ENCODE data around the gene MARVELD1. TPM values are rescaled to one million over a fixed set of nuclear protein-coding genes. Genes with fewer than 3 reads are reported as not detected.

MARVELD1 gene
- total RNA-seq, 1 donor from 2014 or later, result 6.5 TPM

GRCh38 chr10:97736902-97737769, 23.6 kb downstream of the MARVELD1 start, which contains the start of gene ZFYVE27:
Gene ZFYVE27 (plus strand): TSS chr10:97737128. CDS start chr10:97738478, 1,350 bp downstream.
- Mint-ChIP-seq H3K4me1 (ENCODE audit: low read depth) (peaks cover 36% of the 10 kb centered on the region), H3K27ac (peak within 1 kb of the TSS; percentile 93), H3K36me3 (ENCODE audit: low read depth) (peaks cover 42% of the 10 kb centered on the region), H3K4me3 (ENCODE audit: low read depth) (peak within 1 kb of the TSS; percentile 93), H3K27me3 (ENCODE audit: low read depth) (no peaks in the 10 kb centered on the region), H3K9me3 (peaks cover 3% of the 10 kb centered on the region)
- intact Hi-C loops (cut with micrococcal nuclease), result loop anchor here (1.0 kb wide), 1 partner anchor 50 kb away; the partner anchor contains the start of gene AVPI1
- DNase-seq (ENCODE audit: low spot score), result peak; percentile 94

GRCh38 chr10:97737770-97738265, 24.3 kb downstream of the MARVELD1 start:
- H3K27ac Mint-ChIP-seq, result peak overlapping the region; percentile 81
- peaks cover 3% of the 10 kb centered on the region for H3K9me3 Mint-ChIP-seq
- H3K27me3 Mint-ChIP-seq (ENCODE audit: low read depth), result no peaks in the 10 kb centered on the region
- intact Hi-C loops (cut with micrococcal nuclease), result loop anchor here (1.0 kb wide), 1 partner anchor 51 kb away; the partner anchor contains the start of gene AVPI1
- peaks cover 37% of the 10 kb centered on the region for H3K4me1 Mint-ChIP-seq (ENCODE audit: low read depth)
- peaks cover 45% of the 10 kb centered on the region for H3K36me3 Mint-ChIP-seq (ENCODE audit: low read depth)
- peak overlapping the region; percentile 93 for H3K4me3 Mint-ChIP-seq (ENCODE audit: low read depth)
- no peak for DNase-seq (ENCODE audit: low spot score)

DNA sequence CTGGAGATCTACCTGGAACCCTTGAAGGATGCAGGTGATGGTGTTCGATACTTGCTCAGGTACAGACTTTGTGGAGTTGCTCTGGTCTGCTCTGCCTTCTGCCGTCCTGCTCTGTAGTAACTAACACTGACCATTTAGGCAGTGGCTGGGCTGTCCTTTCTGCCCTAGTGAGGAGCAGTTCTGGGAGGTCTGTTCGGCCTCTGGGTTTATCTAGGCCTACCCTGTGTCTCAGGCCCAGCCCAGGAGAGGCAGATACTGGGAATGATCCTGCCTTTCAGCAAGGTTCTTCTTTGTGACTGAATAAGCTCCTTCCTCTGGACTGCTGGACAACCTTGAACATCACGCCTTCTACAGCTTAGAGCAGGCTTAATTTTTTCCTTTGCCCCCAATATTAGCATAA, 25.1 kb downstream of the MARVELD1 start:
- DNase-seq (ENCODE audit: low spot score), result no peak
- peak overlapping the region; percentile 93 for H3K4me3 Mint-ChIP-seq (ENCODE audit: low read depth)
- no peak overlapping the region for H3K27ac Mint-ChIP-seq
- H3K36me3 Mint-ChIP-seq (ENCODE audit: low read depth), result peaks cover 51% of the 10 kb centered on the region
- intact Hi-C loops (cut with micrococcal nuclease), result no loop called here
- peaks cover 3% of the 10 kb centered on the region for H3K9me3 Mint-ChIP-seq
- peaks cover 41% of the 10 kb centered on the region for H3K4me1 Mint-ChIP-seq (ENCODE audit: low read depth)
- no peaks in the 10 kb centered on the region for H3K27me3 Mint-ChIP-seq (ENCODE audit: low read depth)

DNA sequence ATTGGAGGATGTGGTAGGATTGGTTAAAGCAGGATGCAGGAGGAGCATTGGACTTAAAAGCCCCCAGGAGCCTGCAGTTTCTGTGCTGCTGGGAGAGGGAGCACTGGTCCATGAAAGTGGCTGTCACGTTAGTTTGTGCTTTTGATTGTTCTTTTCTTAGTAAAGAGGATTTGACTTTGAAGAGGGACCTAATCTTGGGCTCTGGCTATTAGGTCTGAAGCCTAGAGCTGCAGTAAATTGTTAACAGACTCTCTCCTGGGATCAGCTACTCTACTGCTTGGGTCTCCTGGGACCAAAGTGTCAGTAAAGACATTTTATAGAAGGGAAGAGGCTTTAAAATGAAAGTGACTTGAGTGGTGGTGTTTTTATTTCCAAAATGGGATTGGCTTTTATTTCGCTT, 27.1 kb downstream of the MARVELD1 start:
- Mint-ChIP-seq H3K9me3 (peaks cover 2% of the 10 kb centered on the region), H3K27ac (no peak overlapping the region), H3K4me1 (ENCODE audit: low read depth) (peaks cover 40% of the 10 kb centered on the region), H3K36me3 (ENCODE audit: low read depth) (peaks cover 71% of the 10 kb centered on the region), H3K4me3 (ENCODE audit: low read depth) (no peak overlapping the region), H3K27me3 (ENCODE audit: low read depth) (no peaks in the 10 kb centered on the region)
- no peak for DNase-seq (ENCODE audit: low spot score)
- intact Hi-C loops (cut with micrococcal nuclease), result no loop called here

- H3K4me1 Mint-ChIP-seq (ENCODE audit: low read depth), result peaks cover 22% of the 10 kb centered on the region
- intact Hi-C loops (cut with micrococcal nuclease), result no loop called here
- H3K27me3 Mint-ChIP-seq (ENCODE audit: low read depth), result no peaks in the 10 kb centered on the region
- H3K9me3 Mint-ChIP-seq, result no peaks in the 10 kb centered on the region
- no peak overlapping the region for H3K4me3 Mint-ChIP-seq (ENCODE audit: low read depth)
- no peak overlapping the region for H3K27ac Mint-ChIP-seq
- no peak for DNase-seq (ENCODE audit: low spot score)
- H3K36me3 Mint-ChIP-seq (ENCODE audit: low read depth), result peaks cover 77% of the 10 kb centered on the region
These were observed 29.8 kb downstream of the MARVELD1 start for GRCh38 chr10:97743169-97743943.

DNA sequence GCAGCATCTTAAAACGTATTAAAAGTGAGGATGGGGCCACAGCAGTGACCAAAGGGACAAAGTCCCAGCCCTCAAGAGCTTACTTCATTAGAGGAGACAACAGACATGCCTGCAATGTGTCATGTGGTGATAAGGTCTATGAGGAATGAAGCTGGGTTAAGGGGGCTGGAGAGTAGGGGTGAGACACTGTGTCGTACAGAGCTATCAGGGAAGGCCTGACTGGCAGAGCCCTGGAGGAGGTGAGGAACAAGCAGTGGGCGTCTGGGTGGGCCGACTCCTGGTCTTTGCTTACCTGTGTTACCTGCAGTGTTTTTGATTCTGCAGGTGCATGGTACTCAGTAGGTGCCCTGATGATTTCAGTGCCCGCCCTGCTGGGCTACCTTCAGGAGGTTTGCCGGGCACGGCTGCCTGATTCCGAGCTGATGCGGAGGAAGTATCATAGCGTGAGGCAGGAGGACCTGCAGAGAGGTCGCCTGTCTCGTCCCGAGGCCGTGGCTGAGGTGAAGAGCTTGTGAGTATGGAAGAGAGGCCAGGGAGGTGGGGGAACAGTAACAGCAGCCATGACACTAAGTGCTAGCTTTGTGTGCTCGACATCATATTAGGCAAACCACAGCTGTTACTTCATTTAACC, 31.0 kb downstream of the MARVELD1 start:
- Mint-ChIP-seq H3K36me3 (ENCODE audit: low read depth) (peaks cover 80% of the 10 kb centered on the region), H3K9me3 (no peaks in the 10 kb centered on the region), H3K4me3 (ENCODE audit: low read depth) (no peak overlapping the region), H3K27me3 (ENCODE audit: low read depth) (no peaks in the 10 kb centered on the region), H3K27ac (no peak overlapping the region), H3K4me1 (ENCODE audit: low read depth) (peaks cover 18% of the 10 kb centered on the region)
- intact Hi-C loops (cut with micrococcal nuclease), result no loop called here
- DNase-seq (ENCODE audit: low spot score), result no peak

- H3K36me3 Mint-ChIP-seq (ENCODE audit: low read depth), result peaks cover 71% of the 10 kb centered on the region
- H3K27ac Mint-ChIP-seq, result no peak overlapping the region
- intact Hi-C loops (cut with micrococcal nuclease), result no loop called here
- H3K4me1 Mint-ChIP-seq (ENCODE audit: low read depth), result peaks cover 6% of the 10 kb centered on the region
- no peaks in the 10 kb centered on the region for H3K27me3 Mint-ChIP-seq (ENCODE audit: low read depth)
- H3K9me3 Mint-ChIP-seq, result no peaks in the 10 kb centered on the region
- no peak overlapping the region for H3K4me3 Mint-ChIP-seq (ENCODE audit: low read depth)
- no peak for DNase-seq (ENCODE audit: low spot score)
These were observed 34.0 kb downstream of the MARVELD1 start for GRCh38 chr10:97747573-97747972.

DNA sequence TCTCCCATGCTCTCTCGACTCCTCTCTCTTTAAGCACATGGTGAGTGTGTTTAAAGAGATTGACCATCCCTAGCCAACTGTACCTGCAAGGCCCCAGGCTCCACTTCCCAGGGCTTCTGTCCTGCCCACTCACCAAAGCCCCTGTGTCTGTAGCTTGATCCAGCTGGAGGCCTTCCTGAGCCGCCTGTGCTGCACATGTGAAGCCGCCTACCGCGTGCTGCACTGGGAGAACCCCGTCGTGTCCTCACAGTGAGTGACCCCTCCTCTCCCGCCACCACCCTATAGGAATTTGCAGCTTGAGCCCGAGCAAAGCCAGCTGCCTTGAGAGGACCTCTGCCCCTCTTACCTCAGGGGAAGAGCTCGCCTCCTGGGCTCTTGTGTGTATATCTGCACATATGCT, 34.6 kb downstream of the MARVELD1 start:
- intact Hi-C loops (cut with micrococcal nuclease), result no loop called here
- H3K36me3 Mint-ChIP-seq (ENCODE audit: low read depth), result peaks cover 70% of the 10 kb centered on the region
- DNase-seq (ENCODE audit: low spot score), result no peak
- no peaks in the 10 kb centered on the region for H3K27me3 Mint-ChIP-seq (ENCODE audit: low read depth)
- H3K27ac Mint-ChIP-seq, result no peak overlapping the region
- H3K4me1 Mint-ChIP-seq (ENCODE audit: low read depth), result peaks cover 4% of the 10 kb centered on the region
- no peak overlapping the region for H3K4me3 Mint-ChIP-seq (ENCODE audit: low read depth)
- no peaks in the 10 kb centered on the region for H3K9me3 Mint-ChIP-seq

- H3K36me3 Mint-ChIP-seq (ENCODE audit: low read depth), result peaks cover 68% of the 10 kb centered on the region
- H3K27ac Mint-ChIP-seq, result no peak overlapping the region
- no peak overlapping the region for H3K4me3 Mint-ChIP-seq (ENCODE audit: low read depth)
- H3K4me1 Mint-ChIP-seq (ENCODE audit: low read depth), result no peaks in the 10 kb centered on the region
- no peak for DNase-seq (ENCODE audit: low spot score)
- intact Hi-C loops (cut with micrococcal nuclease), result no loop called here
- H3K9me3 Mint-ChIP-seq, result no peaks in the 10 kb centered on the region
- H3K27me3 Mint-ChIP-seq (ENCODE audit: low read depth), result no peaks in the 10 kb centered on the region
These were observed 39.4 kb downstream of the MARVELD1 start for GRCh38 chr10:97752956-97753355.

DNA sequence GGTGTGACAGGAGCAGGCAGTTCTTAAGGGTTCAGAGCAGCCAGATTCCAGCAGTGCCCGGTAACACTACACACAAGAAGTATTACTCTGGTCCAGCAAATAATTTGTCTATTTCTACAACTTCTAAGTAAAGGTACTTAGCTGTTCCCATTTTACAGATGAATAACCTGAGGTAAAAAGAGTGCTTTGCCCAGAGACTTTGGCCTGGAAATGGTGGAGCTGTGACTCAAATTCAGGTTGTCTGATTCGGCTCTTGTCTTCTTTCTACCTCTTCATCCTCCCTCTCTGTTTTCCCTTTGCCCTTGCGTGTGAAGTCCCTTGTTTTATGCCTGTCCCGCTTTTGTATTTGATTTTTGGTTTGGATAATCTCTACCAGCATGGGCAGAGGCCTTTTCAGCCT, 41.2 kb downstream of the MARVELD1 start:
- H3K4me3 Mint-ChIP-seq (ENCODE audit: low read depth), result no peak overlapping the region
- H3K9me3 Mint-ChIP-seq, result no peaks in the 10 kb centered on the region
- no peak for DNase-seq (ENCODE audit: low spot score)
- H3K27me3 Mint-ChIP-seq (ENCODE audit: low read depth), result no peaks in the 10 kb centered on the region
- intact Hi-C loops (cut with micrococcal nuclease), result no loop called here
- no peaks in the 10 kb centered on the region for H3K4me1 Mint-ChIP-seq (ENCODE audit: low read depth)
- H3K36me3 Mint-ChIP-seq (ENCODE audit: low read depth), result peaks cover 62% of the 10 kb centered on the region
- no peak overlapping the region for H3K27ac Mint-ChIP-seq

- H3K9me3 Mint-ChIP-seq, result no peaks in the 10 kb centered on the region
- H3K27me3 Mint-ChIP-seq (ENCODE audit: low read depth), result no peaks in the 10 kb centered on the region
- no peaks in the 10 kb centered on the region for H3K4me1 Mint-ChIP-seq (ENCODE audit: low read depth)
- peaks cover 64% of the 10 kb centered on the region for H3K36me3 Mint-ChIP-seq (ENCODE audit: low read depth)
- H3K4me3 Mint-ChIP-seq (ENCODE audit: low read depth), result no peak overlapping the region
- DNase-seq (ENCODE audit: low spot score), result no peak
- no peak overlapping the region for H3K27ac Mint-ChIP-seq
- intact Hi-C loops (cut with micrococcal nuclease), result no loop called here
These were observed 42.2 kb downstream of the MARVELD1 start for GRCh38 chr10:97755718-97756117.

GRCh38 chr10:97757471-97757870, 43.9 kb downstream of the MARVELD1 start:
- Mint-ChIP-seq H3K27ac (no peak overlapping the region), H3K36me3 (ENCODE audit: low read depth) (peaks cover 65% of the 10 kb centered on the region), H3K4me1 (ENCODE audit: low read depth) (no peaks in the 10 kb centered on the region)

More at GRCh38 chr10:97757471-97757870, 43.9 kb downstream of the MARVELD1 start:
- Mint-ChIP-seq H3K27me3 (ENCODE audit: low read depth) (no peaks in the 10 kb centered on the region), H3K4me3 (ENCODE audit: low read depth) (no peak overlapping the region), H3K9me3 (no peaks in the 10 kb centered on the region)
- no peak for DNase-seq (ENCODE audit: low spot score)
- intact Hi-C loops (cut with micrococcal nuclease), result no loop called here

Data from activated T-helper 2 cell treated with anti-CD3 and anti-CD28 coated beads, Interferon-gamma antibody, Interleukin-2, Interleukin-4, amounts not matched to agents 10 μg/mL and 5 μg/mL and 100 μg/mL, durations not matched to agents 14 hours and 24 hours and 36 hours (primary cell).